B cell (primary cell): Measurements from ENCODE around the gene TBC1D9B.

Experiments
- EZH2 ChIP-seq: IDR thresholded peaks from 2 replicates; pipeline ENCODE4 v1.6.1; 2012; ENCODE audit warnings: borderline replicate concordance, low read depth, mild to moderate bottlenecking, moderate library complexity, low read length; ENCODE audit not compliant: insufficient read depth, poor library complexity, severe bottlenecking
- TF ChIP-seq, protein P1 (sequence below): fragments of 200-600 bp; IDR thresholded peaks from one replicate; pipeline ENCODE4 v1.8.0; 2022; ENCODE audit warnings: antibody characterized with exemption, mild to moderate bottlenecking

DNA sequence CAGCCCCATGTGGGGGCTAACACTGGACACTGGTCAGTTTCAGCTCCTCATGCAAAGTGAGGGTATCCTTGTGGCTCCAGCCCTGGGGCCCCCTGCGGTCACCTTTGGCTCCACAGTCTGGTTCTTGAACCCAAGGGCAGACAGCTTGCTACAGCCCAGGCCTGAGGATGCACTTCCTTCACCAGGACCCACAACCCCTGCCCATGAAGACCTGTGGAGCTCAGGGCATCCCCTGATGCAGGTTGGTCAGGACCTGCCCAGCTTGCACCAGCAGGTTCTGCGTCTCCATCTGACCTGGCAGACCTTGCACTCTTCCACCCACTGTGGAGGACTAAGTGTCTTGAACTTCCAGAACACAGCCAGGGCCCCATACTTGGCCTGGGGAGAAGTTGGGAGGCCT is 45.4 kb downstream of the TBC1D9B start:
- TF ChIP-seq, protein P1, sequence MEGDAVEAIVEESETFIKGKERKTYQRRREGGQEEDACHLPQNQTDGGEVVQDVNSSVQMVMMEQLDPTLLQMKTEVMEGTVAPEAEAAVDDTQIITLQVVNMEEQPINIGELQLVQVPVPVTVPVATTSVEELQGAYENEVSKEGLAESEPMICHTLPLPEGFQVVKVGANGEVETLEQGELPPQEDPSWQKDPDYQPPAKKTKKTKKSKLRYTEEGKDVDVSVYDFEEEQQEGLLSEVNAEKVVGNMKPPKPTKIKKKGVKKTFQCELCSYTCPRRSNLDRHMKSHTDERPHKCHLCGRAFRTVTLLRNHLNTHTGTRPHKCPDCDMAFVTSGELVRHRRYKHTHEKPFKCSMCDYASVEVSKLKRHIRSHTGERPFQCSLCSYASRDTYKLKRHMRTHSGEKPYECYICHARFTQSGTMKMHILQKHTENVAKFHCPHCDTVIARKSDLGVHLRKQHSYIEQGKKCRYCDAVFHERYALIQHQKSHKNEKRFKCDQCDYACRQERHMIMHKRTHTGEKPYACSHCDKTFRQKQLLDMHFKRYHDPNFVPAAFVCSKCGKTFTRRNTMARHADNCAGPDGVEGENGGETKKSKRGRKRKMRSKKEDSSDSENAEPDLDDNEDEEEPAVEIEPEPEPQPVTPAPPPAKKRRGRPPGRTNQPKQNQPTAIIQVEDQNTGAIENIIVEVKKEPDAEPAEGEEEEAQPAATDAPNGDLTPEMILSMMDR, result no peak
- TF ChIP-seq EZH2, result no peak
